GM12872 (cell line): ENCODE measurements around the gene OVAAL.

Source experiments
- CTCF ChIP-seq: IDR thresholded peaks from 3 replicates; pipeline ENCODE4 v1.5.1; 2011; ENCODE audit warnings: low read depth, mild to moderate bottlenecking, low read length, moderate library complexity; ENCODE audit not compliant: insufficient read depth

Gene OVAAL

GRCh38 chr1:180588121-180588520, 29.4 kb downstream of the OVAAL start:
- no peak for TF ChIP-seq CTCF

GRCh38 chr1:180590889-180591288, 32.1 kb downstream of the OVAAL start:
- no peak for TF ChIP-seq CTCF

- TF ChIP-seq CTCF = no peak
Observed at GRCh38 chr1:180593382-180593781, 34.6 kb downstream of the OVAAL start.

GRCh38 chr1:180594723-180595122, 36.0 kb downstream of the OVAAL start:
- TF ChIP-seq CTCF = no peak

- no peak for TF ChIP-seq CTCF
Observed at GRCh38 chr1:180595966-180596365, 37.2 kb downstream of the OVAAL start.

GRCh38 chr1:180597520-180597919, 38.8 kb downstream of the OVAAL start:
- TF ChIP-seq CTCF = no peak

GRCh38 chr1:180598333-180598974, 39.7 kb downstream of the OVAAL start:
- TF ChIP-seq CTCF = no peak

- TF ChIP-seq CTCF = no peak
Observed at GRCh38 chr1:180600343-180600742, 41.6 kb downstream of the OVAAL start.
